HepG2 (cell line): Measurements from ENCODE around the gene LAPTM4A. TPM values are rescaled to one million over a fixed set of nuclear protein-coding genes. Genes with fewer than 3 reads are reported as not detected.

Experiments used
- ATF7 ChIP-seq, 2 experiments: fragments of 450-650 bp in 1 of 2; sonication (generic) in 1 of 2; formaldehyde crosslinking in 1 of 2; IDR thresholded peaks; 2 replicates each; pipeline versions ENCODE4 v1.4.0 to v1.6.1; 2016 to 2020; ENCODE audit warnings: antibody characterized with exemption in 1 of 2, mild to moderate bottlenecking in 1 of 2, missing genetic modification reagents in 1 of 2
- ATM ChIP-seq: fragments of 450-650 bp; IDR thresholded peaks from 2 replicates; pipeline ENCODE4 v1.7.1; 2017; ENCODE audit warnings: mild to moderate bottlenecking, borderline replicate concordance
- FOXO1 ChIP-seq: sonication (generic); formaldehyde crosslinking; IDR thresholded peaks from 2 replicates; pipeline ENCODE4 v1.4.0; 2020; ENCODE audit warnings: missing genetic modification reagents
- GZF1 ChIP-seq: sonication (generic); formaldehyde crosslinking; IDR thresholded peaks from 2 replicates; pipeline ENCODE4 v1.5.1; 2020; ENCODE audit warnings: mild to moderate bottlenecking, missing genetic modification reagents
- MED1 ChIP-seq: sonication (generic); formaldehyde crosslinking; IDR thresholded peaks from 2 replicates; pipeline ENCODE4 v1.4.0; 2020; ENCODE audit warnings: missing genetic modification reagents
- PAX8 ChIP-seq: sonication (generic); formaldehyde crosslinking; IDR thresholded peaks from 2 replicates; pipeline ENCODE4 v1.8.0; 2022; ENCODE audit warnings: mild to moderate bottlenecking, missing genetic modification reagents, borderline replicate concordance
- SP2 ChIP-seq: sonication (generic); formaldehyde crosslinking; IDR thresholded peaks from 2 replicates; pipeline ENCODE4 v1.5.1; 2020; ENCODE audit warnings: mild to moderate bottlenecking, missing genetic modification reagents
- TEAD2 ChIP-seq: sonication (generic); formaldehyde crosslinking; IDR thresholded peaks from 2 replicates; pipeline ENCODE4 v1.9.0; 2021; ENCODE audit warnings: missing genetic modification reagents
- XBP1 ChIP-seq: sonication (generic); formaldehyde crosslinking; IDR thresholded peaks from 2 replicates; pipeline ENCODE4 v1.5.0; 2020; ENCODE audit warnings: missing genetic modification reagents
- ZFP62 ChIP-seq: sonication (generic); formaldehyde crosslinking; IDR thresholded peaks from 2 replicates; pipeline ENCODE4 v1.4.0; 2020; ENCODE audit warnings: missing genetic modification reagents
- ZNF232 ChIP-seq: sonication (generic); formaldehyde crosslinking; IDR thresholded peaks from 2 replicates; pipeline ENCODE4 v1.4.0; 2020; ENCODE audit warnings: missing genetic modification reagents, borderline replicate concordance
- ZNF749 ChIP-seq: sonication (generic); formaldehyde crosslinking; IDR thresholded peaks from 2 replicates; pipeline ENCODE4 v1.8.0; 2022; ENCODE audit warnings: mild to moderate bottlenecking, missing genetic modification reagents, moderate library complexity, borderline replicate concordance
- polyA plus RNA-seq, 8 experiments: library from polyadenylated mRNA; depleted of rRNA in 3 of 8; stranded (reverse) in 7 of 8; unstranded in 1 of 8; fragments of >200 nt; fragmentation: Illumina TruSeq in 4 of 8; extraction: Trizol in 4 of 8; gene quantifications; 2 replicates each; pipeline versions ENCODE4 v1.2.1 to v1.2.3, GENCODE V29; 2011 to 2016; ENCODE audit warnings: low read depth in 4 of 8, missing spikeins in 1 of 8, mixed read lengths in 1 of 8; ENCODE audit not compliant: insufficient read depth in 1 of 8
- total RNA-seq, 5 experiments: library from RNA; depleted of rRNA; stranded (reverse); fragments of >200 nt; fragmentation: Illumina TruSeq; extraction: Trizol; gene quantifications; 2 replicates each; pipeline ENCODE4 v1.2.3, GENCODE V29; 2016; ENCODE audit warnings: low read depth in 1 of 5
- TF ChIP-seq, protein P1 (sequence below): sonication (generic); formaldehyde crosslinking; IDR thresholded peaks from 2 replicates; pipeline ENCODE4 v1.4.0; 2020; ENCODE audit warnings: missing genetic modification reagents, borderline replicate concordance
- TF ChIP-seq, protein P2 (sequence below): sonication (generic); formaldehyde crosslinking; IDR thresholded peaks from 2 replicates; pipeline ENCODE4 v1.5.0; 2020; ENCODE audit warnings: missing genetic modification reagents, mild to moderate bottlenecking, borderline replicate concordance
- TF ChIP-seq, protein P3 (sequence below): sonication (generic); formaldehyde crosslinking; IDR thresholded peaks from 2 replicates; pipeline ENCODE4 v1.5.1; 2020; ENCODE audit warnings: mild to moderate bottlenecking, missing genetic modification reagents, moderate library complexity
- TF ChIP-seq, protein P4 (sequence below): sonication (generic); formaldehyde crosslinking; IDR thresholded peaks from 2 replicates; pipeline ENCODE4 v1.9.0; 2021; ENCODE audit warnings: missing genetic modification reagents, mild to moderate bottlenecking, borderline replicate concordance

The LAPTM4A gene
- total and polyA plus RNA-seq, 2 of the 13 experiments (the other 11 are each of a cell fraction or from before 2014, with no cell fraction given), result 116 to 558 TPM

GRCh38 chr2:20097889-20098714 lies 46.7 kb upstream of the LAPTM4A start (continued):
- TF ChIP-seq, protein P1, sequence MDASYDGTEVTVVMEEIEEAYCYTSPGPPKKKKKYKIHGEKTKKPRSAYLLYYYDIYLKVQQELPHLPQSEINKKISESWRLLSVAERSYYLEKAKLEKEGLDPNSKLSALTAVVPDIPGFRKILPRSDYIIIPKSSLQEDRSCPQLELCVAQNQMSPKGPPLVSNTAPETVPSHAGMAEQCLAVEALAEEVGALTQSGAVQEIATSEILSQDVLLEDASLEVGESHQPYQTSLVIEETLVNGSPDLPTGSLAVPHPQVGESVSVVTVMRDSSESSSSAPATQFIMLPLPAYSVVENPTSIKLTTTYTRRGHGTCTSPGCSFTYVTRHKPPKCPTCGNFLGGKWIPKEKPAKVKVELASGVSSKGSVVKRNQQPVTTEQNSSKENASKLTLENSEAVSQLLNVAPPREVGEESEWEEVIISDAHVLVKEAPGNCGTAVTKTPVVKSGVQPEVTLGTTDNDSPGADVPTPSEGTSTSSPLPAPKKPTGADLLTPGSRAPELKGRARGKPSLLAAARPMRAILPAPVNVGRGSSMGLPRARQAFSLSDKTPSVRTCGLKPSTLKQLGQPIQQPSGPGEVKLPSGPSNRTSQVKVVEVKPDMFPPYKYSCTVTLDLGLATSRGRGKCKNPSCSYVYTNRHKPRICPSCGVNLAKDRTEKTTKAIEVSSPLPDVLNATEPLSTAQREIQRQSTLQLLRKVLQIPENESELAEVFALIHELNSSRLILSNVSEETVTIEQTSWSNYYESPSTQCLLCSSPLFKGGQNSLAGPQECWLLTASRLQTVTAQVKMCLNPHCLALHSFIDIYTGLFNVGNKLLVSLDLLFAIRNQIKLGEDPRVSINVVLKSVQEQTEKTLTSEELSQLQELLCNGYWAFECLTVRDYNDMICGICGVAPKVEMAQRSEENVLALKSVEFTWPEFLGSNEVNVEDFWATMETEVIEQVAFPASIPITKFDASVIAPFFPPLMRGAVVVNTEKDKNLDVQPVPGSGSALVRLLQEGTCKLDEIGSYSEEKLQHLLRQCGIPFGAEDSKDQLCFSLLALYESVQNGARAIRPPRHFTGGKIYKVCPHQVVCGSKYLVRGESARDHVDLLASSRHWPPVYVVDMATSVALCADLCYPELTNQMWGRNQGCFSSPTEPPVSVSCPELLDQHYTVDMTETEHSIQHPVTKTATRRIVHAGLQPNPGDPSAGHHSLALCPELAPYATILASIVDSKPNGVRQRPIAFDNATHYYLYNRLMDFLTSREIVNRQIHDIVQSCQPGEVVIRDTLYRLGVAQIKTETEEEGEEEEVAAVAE (CRISPR knock-in tag), result no peak
- TF ChIP-seq XBP1 (no peak), FOXO1 (CRISPR knock-in tag) (no peak), ZNF749 (CRISPR knock-in tag) (no peak), MED1 (no peak), TEAD2 (CRISPR knock-in tag) (no peak), ATF7 (IDR thresholded peaks at IDR 0.05) (no peak), ATF7 (CRISPR knock-in tag; IDR thresholded peaks at IDR 0.05) (no peak), ZFP62 (CRISPR knock-in tag) (no peak), PAX8 (CRISPR knock-in tag) (no peak), GZF1 (no peak), ZNF232 (no peak), SP2 (CRISPR knock-in tag) (no peak), ATM (no peak)
- TF ChIP-seq, protein P2, sequence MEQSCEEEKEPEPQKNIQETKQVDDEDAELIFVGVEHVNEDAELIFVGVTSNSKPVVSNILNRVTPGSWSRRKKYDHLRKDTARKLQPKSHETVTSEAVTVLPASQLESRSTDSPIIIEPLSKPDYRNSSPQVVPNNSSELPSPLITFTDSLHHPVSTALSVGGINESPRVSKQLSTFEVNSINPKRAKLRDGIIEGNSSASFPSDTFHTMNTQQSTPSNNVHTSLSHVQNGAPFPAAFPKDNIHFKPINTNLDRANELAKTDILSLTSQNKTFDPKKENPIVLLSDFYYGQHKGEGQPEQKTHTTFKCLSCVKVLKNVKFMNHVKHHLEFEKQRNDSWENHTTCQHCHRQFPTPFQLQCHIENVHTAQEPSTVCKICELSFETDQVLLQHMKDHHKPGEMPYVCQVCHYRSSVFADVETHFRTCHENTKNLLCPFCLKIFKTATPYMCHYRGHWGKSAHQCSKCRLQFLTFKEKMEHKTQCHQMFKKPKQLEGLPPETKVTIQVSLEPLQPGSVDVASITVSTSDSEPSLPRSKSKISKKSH (CRISPR knock-in tag), result peak; percentile 34; the same call in 1 of the 2 replicates
- TF ChIP-seq, protein P3, sequence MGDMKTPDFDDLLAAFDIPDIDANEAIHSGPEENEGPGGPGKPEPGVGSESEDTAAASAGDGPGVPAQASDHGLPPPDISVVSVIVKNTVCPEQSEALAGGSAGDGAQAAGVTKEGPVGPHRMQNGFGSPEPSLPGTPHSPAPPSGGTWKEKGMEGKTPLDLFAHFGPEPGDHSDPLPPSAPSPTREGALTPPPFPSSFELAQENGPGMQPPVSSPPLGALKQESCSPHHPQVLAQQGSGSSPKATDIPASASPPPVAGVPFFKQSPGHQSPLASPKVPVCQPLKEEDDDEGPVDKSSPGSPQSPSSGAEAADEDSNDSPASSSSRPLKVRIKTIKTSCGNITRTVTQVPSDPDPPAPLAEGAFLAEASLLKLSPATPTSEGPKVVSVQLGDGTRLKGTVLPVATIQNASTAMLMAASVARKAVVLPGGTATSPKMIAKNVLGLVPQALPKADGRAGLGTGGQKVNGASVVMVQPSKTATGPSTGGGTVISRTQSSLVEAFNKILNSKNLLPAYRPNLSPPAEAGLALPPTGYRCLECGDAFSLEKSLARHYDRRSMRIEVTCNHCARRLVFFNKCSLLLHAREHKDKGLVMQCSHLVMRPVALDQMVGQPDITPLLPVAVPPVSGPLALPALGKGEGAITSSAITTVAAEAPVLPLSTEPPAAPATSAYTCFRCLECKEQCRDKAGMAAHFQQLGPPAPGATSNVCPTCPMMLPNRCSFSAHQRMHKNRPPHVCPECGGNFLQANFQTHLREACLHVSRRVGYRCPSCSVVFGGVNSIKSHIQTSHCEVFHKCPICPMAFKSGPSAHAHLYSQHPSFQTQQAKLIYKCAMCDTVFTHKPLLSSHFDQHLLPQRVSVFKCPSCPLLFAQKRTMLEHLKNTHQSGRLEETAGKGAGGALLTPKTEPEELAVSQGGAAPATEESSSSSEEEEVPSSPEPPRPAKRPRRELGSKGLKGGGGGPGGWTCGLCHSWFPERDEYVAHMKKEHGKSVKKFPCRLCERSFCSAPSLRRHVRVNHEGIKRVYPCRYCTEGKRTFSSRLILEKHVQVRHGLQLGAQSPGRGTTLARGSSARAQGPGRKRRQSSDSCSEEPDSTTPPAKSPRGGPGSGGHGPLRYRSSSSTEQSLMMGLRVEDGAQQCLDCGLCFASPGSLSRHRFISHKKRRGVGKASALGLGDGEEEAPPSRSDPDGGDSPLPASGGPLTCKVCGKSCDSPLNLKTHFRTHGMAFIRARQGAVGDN (CRISPR knock-in tag), result peak; percentile 44
- TF ChIP-seq, protein P4, sequence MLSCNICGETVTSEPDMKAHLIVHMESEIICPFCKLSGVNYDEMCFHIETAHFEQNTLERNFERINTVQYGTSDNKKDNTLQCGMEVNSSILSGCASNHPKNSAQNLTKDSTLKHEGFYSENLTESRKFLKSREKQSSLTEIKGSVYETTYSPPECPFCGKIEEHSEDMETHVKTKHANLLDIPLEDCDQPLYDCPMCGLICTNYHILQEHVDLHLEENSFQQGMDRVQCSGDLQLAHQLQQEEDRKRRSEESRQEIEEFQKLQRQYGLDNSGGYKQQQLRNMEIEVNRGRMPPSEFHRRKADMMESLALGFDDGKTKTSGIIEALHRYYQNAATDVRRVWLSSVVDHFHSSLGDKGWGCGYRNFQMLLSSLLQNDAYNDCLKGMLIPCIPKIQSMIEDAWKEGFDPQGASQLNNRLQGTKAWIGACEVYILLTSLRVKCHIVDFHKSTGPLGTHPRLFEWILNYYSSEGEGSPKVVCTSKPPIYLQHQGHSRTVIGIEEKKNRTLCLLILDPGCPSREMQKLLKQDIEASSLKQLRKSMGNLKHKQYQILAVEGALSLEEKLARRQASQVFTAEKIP (CRISPR knock-in tag), result no peak
